Caco-2 (cell line): ENCODE measurements around the gene HES3. TPM values are rescaled to one million over a fixed set of nuclear protein-coding genes. Genes with fewer than 3 reads are reported as not detected.

Experiments used
- BruUV-seq: library from RNA; stranded (reverse); fragments of 400-500 nt; replicated peaks from 2 replicates; lab custom pipeline; 2021; lab: Mats Ljungman, UMichigan
- CTCF ChIA-PET: fragments of 300-600 bp; sonication (Branson Sonifier 250); formaldehyde crosslinking; loops from one replicate; lab custom pipeline; 2022; ENCODE audit warnings: antibody characterized with exemption; lab: Charles Lee
- POLR2A ChIA-PET: fragments of 300-600 bp; sonication (Branson Sonifier 250); formaldehyde crosslinking; loops from one replicate; lab custom pipeline; 2022; ENCODE audit warnings: antibody characterized with exemption; lab: Charles Lee
- DNase-seq, 2 experiments: peaks; one replicate each; pipeline versions ENCODE4 v3.0.0 to v3.0.0-alpha.2; 2020 to 2022
- H3K27me3 ChIP-seq: replicated peaks from 2 replicates; pipeline ENCODE4 v1.6.0; 2011; ENCODE audit warnings: low read length; ENCODE audit not compliant: control insufficient read depth, insufficient read depth
- H3K36me3 ChIP-seq: 2 replicates; pipeline ENCODE4 v1.5.1; 2011; ENCODE audit warnings: low read length; ENCODE audit not compliant: control insufficient read depth, insufficient read depth
- H3K4me1 ChIP-seq: fragments of 250-450 bp; sonication (Bioruptor Pico); 2 replicates; pipeline ENCODE4 v1.5.1; 2020; ENCODE audit warnings: mild to moderate bottlenecking
- H3K4me3 ChIP-seq: 2 replicates; pipeline ENCODE4 v1.5.1; 2011; ENCODE audit warnings: low read depth, mild to moderate bottlenecking, control low read depth, low read length
- H3K9me3 ChIP-seq: fragments of 250-450 bp; sonication (Bioruptor Pico); 2 replicates; pipeline ENCODE4 v1.5.1; 2020; ENCODE audit warnings: mild to moderate bottlenecking, moderate library complexity
- H3K27ac Mint-ChIP-seq: one replicate; pipeline ENCODE4 v1.8.0; 2022; ENCODE audit warnings: mixed read lengths; ENCODE audit not compliant: unreplicated experiment
- H3K27me3 Mint-ChIP-seq: one replicate; pipeline ENCODE4 v1.8.0; 2022; ENCODE audit warnings: mixed read lengths; ENCODE audit not compliant: insufficient read depth, unreplicated experiment
- H3K36me3 Mint-ChIP-seq: one replicate; pipeline ENCODE4 v1.8.0; 2022; ENCODE audit warnings: mild to moderate bottlenecking, mixed read lengths; ENCODE audit not compliant: insufficient read depth, unreplicated experiment
- H3K4me1 Mint-ChIP-seq: one replicate; pipeline ENCODE4 v1.8.0; 2022; ENCODE audit warnings: low read depth, mixed read lengths; ENCODE audit not compliant: unreplicated experiment
- H3K4me3 Mint-ChIP-seq: one replicate; pipeline ENCODE4 v1.8.0; 2022; ENCODE audit warnings: mild to moderate bottlenecking, moderate library complexity, mixed read lengths; ENCODE audit not compliant: unreplicated experiment
- H3K9me3 Mint-ChIP-seq: one replicate; pipeline ENCODE4 v1.8.0; 2022; ENCODE audit warnings: mixed read lengths; ENCODE audit not compliant: unreplicated experiment
- CTCF ChIP-seq, 2 experiments: fragments of 200-600 bp in 1 of 2; IDR thresholded peaks; 1 replicate in 1 of 2; 2 replicates in 1 of 2; pipeline versions ENCODE4 v1.5.1 to v1.8.0; 2011 to 2022; ENCODE audit warnings: antibody characterized with exemption in 1 of 2, control low read depth in 1 of 2, inconsistent platforms in 1 of 2, low read depth in 1 of 2, low read length in 1 of 2, mild to moderate bottlenecking in 1 of 2, moderate library complexity in 1 of 2; ENCODE audit not compliant: insufficient read depth in 1 of 2, severe bottlenecking in 1 of 2, unreplicated experiment in 1 of 2
- intact Hi-C: fragments of 100-400 bp; cut with micrococcal nuclease; formaldehyde crosslinking; loops from one replicate; pipeline ENCODE4 v1.10.0; 2022; ENCODE audit not compliant: unreplicated experiment
- total RNA-seq: library from RNA; stranded (reverse); gene quantifications from 2 replicates; pipeline ENCODE4 v1.2.3, GENCODE V29; 2022

HES3 gene
- total RNA-seq, 1 experiment from 2014 or later: not detected

- no peaks in the 10 kb centered on the region for H3K27me3 Mint-ChIP-seq
- H3K4me3 ChIP-seq: no peak overlapping the region
Measured at GRCh38 chr1:6209661-6210580, 34.1 kb upstream of the HES3 start.

DNA sequence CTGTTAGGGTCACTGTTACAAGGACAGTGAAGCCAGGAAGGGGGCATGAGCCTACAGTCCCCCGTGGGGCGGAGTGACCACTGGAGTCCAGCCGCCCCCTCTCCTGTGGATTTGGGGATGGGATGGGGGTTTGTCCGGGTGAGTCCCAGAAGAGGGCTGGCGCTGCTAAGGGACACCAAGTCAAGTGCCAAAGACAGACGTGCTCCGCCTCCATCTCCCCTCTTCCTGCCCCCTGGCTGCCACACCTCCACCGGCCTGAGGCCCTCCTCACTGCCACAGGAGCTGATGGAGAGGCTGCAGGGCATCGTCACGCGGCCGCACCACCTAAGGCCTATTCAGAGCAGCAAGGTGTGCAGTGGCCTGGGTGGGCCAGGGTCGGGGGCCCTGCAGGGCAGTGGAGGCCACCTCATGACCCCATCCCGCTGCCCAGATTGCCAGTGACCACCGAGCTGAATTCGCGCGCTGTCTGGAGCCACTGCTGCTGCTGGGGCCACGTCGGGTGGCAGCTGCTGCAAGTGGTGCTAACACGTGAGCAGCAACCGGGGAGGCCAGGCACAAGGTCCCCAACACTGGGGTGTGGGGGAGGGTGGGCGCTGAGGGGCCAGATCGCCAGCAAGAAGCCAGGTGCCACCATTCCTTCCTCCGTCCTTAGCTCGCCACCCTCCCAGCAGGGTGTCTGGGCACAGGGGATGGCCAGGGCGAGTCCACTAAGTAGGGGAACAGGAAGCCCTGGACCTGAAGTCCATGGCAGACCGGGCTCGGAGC is 33.2 kb upstream of the HES3 start:
- H3K9me3 ChIP-seq: no peaks in the 10 kb centered on the region
- Mint-ChIP-seq H3K4me1 (no peaks in the 10 kb centered on the region), H3K36me3 (peaks cover 6% of the 10 kb centered on the region), H3K27ac (no peak overlapping the region), H3K9me3 (no peaks in the 10 kb centered on the region), H3K4me3 (no peak overlapping the region), H3K27me3 (no peaks in the 10 kb centered on the region)
- intact Hi-C loops: no loop called here
- H3K36me3 ChIP-seq: no peaks in the 10 kb centered on the region
- no peaks in the 10 kb centered on the region for H3K27me3 ChIP-seq
- DNase-seq: no peak
- no peak for TF ChIP-seq CTCF (IDR thresholded peaks at IDR 0.05; ENCODE audit: insufficient read depth in 1 of 2, low read depth in 1 of 2, low read length in 1 of 2, severe bottlenecking in 1 of 2, unreplicated experiment in 1 of 2)
- H3K4me3 ChIP-seq: no peak overlapping the region
- CTCF ChIA-PET: no interaction called here
- POLR2A ChIA-PET: no interaction called here
- BruUV-seq: no TSS peak
- no peaks in the 10 kb centered on the region for H3K4me1 ChIP-seq

More at GRCh38 chr1:6209661-6210580, 34.1 kb upstream of the HES3 start:
- no peaks in the 10 kb centered on the region for H3K9me3 ChIP-seq
- Mint-ChIP-seq H3K27ac (no peak overlapping the region), H3K9me3 (no peaks in the 10 kb centered on the region), H3K36me3 (peaks cover 6% of the 10 kb centered on the region), H3K4me1 (no peaks in the 10 kb centered on the region), H3K4me3 (no peak overlapping the region)
- intact Hi-C loops: no loop called here
- no peaks in the 10 kb centered on the region for H3K36me3 ChIP-seq
- H3K4me1 ChIP-seq: no peaks in the 10 kb centered on the region; the same call in 1 of the 2 replicates
- CTCF ChIA-PET: no interaction called here
- H3K27me3 ChIP-seq: no peaks in the 10 kb centered on the region
- TF ChIP-seq CTCF (IDR thresholded peaks at IDR 0.05; ENCODE audit: insufficient read depth in 1 of 2, low read depth in 1 of 2, low read length in 1 of 2, severe bottlenecking in 1 of 2, unreplicated experiment in 1 of 2): peak in 1 of 2 experiments; percentile 10
- POLR2A ChIA-PET: no interaction called here
- BruUV-seq: no TSS peak
- DNase-seq: no peak

GRCh38 chr1:6211731-6212130 is 32.2 kb upstream of the HES3 start:
- no peak for TF ChIP-seq CTCF (IDR thresholded peaks at IDR 0.05; ENCODE audit: insufficient read depth in 1 of 2, low read depth in 1 of 2, low read length in 1 of 2, severe bottlenecking in 1 of 2, unreplicated experiment in 1 of 2)
- intact Hi-C loops: no loop called here
- no peaks in the 10 kb centered on the region for H3K4me1 Mint-ChIP-seq
- DNase-seq: no peak
- ChIA-PET POLR2A (no interaction called here), CTCF (no interaction called here)
- H3K27me3 Mint-ChIP-seq: no peaks in the 10 kb centered on the region
- Histone ChIP-seq H3K36me3 (no peaks in the 10 kb centered on the region), H3K4me3 (no peak overlapping the region), H3K4me1 (no peaks in the 10 kb centered on the region), H3K27me3 (no peaks in the 10 kb centered on the region), H3K9me3 (no peaks in the 10 kb centered on the region)
- peak overlapping the region; percentile 39 for H3K27ac Mint-ChIP-seq
- peaks cover 6% of the 10 kb centered on the region for H3K36me3 Mint-ChIP-seq
- H3K4me3 Mint-ChIP-seq: no peak overlapping the region
- no peaks in the 10 kb centered on the region for H3K9me3 Mint-ChIP-seq
- BruUV-seq: no TSS peak
